Keratinocyte (primary cell): Measurements from ENCODE around the gene MAP3K4.

Experiments
- CTCF ChIP-seq, 3 experiments: IDR thresholded peaks in 1 of 3; conservative IDR thresholded peaks in 1 of 3; optimal IDR thresholded peaks in 1 of 3; 2 replicates in 2 of 3; 3 replicates in 1 of 3; pipeline versions ENCODE3 to v1.5.1; 2011; ENCODE audit warnings: low read length in 3 of 3, mild to moderate bottlenecking in 3 of 3, moderate library complexity in 2 of 3, control low read depth in 1 of 3, inconsistent platforms in 1 of 3; ENCODE audit not compliant: insufficient read depth in 2 of 3; ENCODE audit errors: extremely low read depth in 1 of 3
- EZH2 ChIP-seq: IDR thresholded peaks from one replicate; pipeline ENCODE4 v1.6.1; 2012; ENCODE audit warnings: inconsistent platforms, mild to moderate bottlenecking, low read length, moderate library complexity

GRCh38 chr6:161136655-161137054, 145.1 kb downstream of the MAP3K4 start:
- TF ChIP-seq CTCF (optimal IDR thresholded peaks at IDR 0.05 in 1 of 3, IDR thresholded peaks at IDR 0.05 in 1 of 3, conservative IDR thresholded peaks at IDR 0.05 in 1 of 3; ENCODE audit: extremely low read depth in 1 of 3, insufficient read depth in 2 of 3, low read length in 3 of 3) (no peak), EZH2 (no peak)
